Neuronal stem cell (in vitro differentiated cells): ENCODE data around the gene LDLRAD2.
"Not testable (repeated sequence)": the region's sequence is repeated elsewhere in the genome, so short reads cannot be mapped to it uniquely, and the experiment has no call there.

ENCODE experiments used
- DNase-seq: peaks from one replicate; pipeline ENCODE4 v3.0.0-alpha.2; 2013; ENCODE audit warnings: low spot score
- H2AFZ ChIP-seq: one replicate; pipeline ENCODE4 v1.6.1; 2013; ENCODE audit warnings: mild to moderate bottlenecking, low read length, inconsistent platforms
- H2AK5ac ChIP-seq: 2 replicates; pipeline ENCODE4 v1.6.1; 2013; ENCODE audit warnings: low read depth, mild to moderate bottlenecking, inconsistent platforms, low read length, moderate library complexity, mixed read lengths
- H2BK120ac ChIP-seq: 2 replicates; pipeline ENCODE4 v1.6.1; 2013; ENCODE audit warnings: low read depth, mild to moderate bottlenecking, inconsistent platforms, low read length, moderate library complexity, mixed read lengths
- H2BK12ac ChIP-seq: one replicate; pipeline ENCODE4 v1.6.1; 2013; ENCODE audit warnings: low read length, inconsistent platforms
- H2BK15ac ChIP-seq: 2 replicates; pipeline ENCODE4 v1.6.1; 2013; ENCODE audit warnings: mild to moderate bottlenecking, low read length, inconsistent platforms, mixed read lengths
- H2BK5ac ChIP-seq: one replicate; pipeline ENCODE4 v1.6.1; 2013; ENCODE audit warnings: inconsistent platforms, mild to moderate bottlenecking, low read length, moderate library complexity
- H3K14ac ChIP-seq: one replicate; pipeline ENCODE4 v1.6.1; 2013; ENCODE audit warnings: low read length, inconsistent platforms
- H3K18ac ChIP-seq: 2 replicates; pipeline ENCODE4 v1.6.1; 2013; ENCODE audit warnings: low read length, inconsistent platforms
- H3K23ac ChIP-seq: 2 replicates; pipeline ENCODE4 v1.6.1; 2013; ENCODE audit warnings: low read depth, mild to moderate bottlenecking, mixed read lengths, low read length, inconsistent platforms; ENCODE audit not compliant: poor library complexity
- H3K27ac ChIP-seq: replicated peaks from 3 replicates; pipeline ENCODE4 v1.5.1; 2013; ENCODE audit warnings: low read length, inconsistent platforms
- H3K27me3 ChIP-seq, 3 experiments: 2 replicates each; pipeline ENCODE4 v1.6.1; 2013; ENCODE audit warnings: low read length in 3 of 3, mild to moderate bottlenecking in 2 of 3, inconsistent platforms in 1 of 3, low read depth in 1 of 3, mixed read lengths in 1 of 3, moderate library complexity in 1 of 3; ENCODE audit not compliant: control insufficient read depth in 3 of 3, insufficient read depth in 3 of 3
- H3K36me3 ChIP-seq, 2 donors: replicated peaks in 1 of 2; 2 replicates each; pipeline ENCODE4 v1.6.1; 2013; ENCODE audit warnings: low read length in 2 of 2; ENCODE audit not compliant: control insufficient read depth in 2 of 2, insufficient read depth in 2 of 2
- H3K4ac ChIP-seq: 2 replicates; pipeline ENCODE4 v1.6.1; 2013; ENCODE audit warnings: inconsistent platforms, mild to moderate bottlenecking, low read length, moderate library complexity
- H3K4me1 ChIP-seq, 2 donors: 1 replicate in 1 of 2; 2 replicates in 1 of 2; pipeline ENCODE4 v1.6.1; 2013; ENCODE audit warnings: low read length in 2 of 2, low read depth in 1 of 2; ENCODE audit not compliant: control insufficient read depth in 2 of 2, insufficient read depth in 1 of 2
- H3K4me2 ChIP-seq: one replicate; pipeline ENCODE4 v1.6.1; 2013; ENCODE audit warnings: mild to moderate bottlenecking, low read length, inconsistent platforms; ENCODE audit not compliant: insufficient read depth, poor library complexity, severe bottlenecking
- H3K4me3 ChIP-seq, 2 donors: 2 replicates each; pipeline ENCODE4 v1.5.1; 2013; ENCODE audit warnings: low read length in 2 of 2, mild to moderate bottlenecking in 2 of 2, inconsistent platforms in 1 of 2, moderate library complexity in 1 of 2
- H3K79me1 ChIP-seq: one replicate; pipeline ENCODE4 v1.6.1; 2013; ENCODE audit warnings: low read depth, mild to moderate bottlenecking, inconsistent platforms, low read length, moderate library complexity
- H3K9ac ChIP-seq: one replicate; pipeline ENCODE4 v1.6.1; 2013; ENCODE audit warnings: mild to moderate bottlenecking, low read depth, low read length, inconsistent platforms; ENCODE audit not compliant: poor library complexity
- H3K9me3 ChIP-seq, 2 donors: replicated peaks in 1 of 2; 2 replicates each; pipeline versions ENCODE3 to v1.6.1; 2013; ENCODE audit warnings: low read length in 2 of 2, mild to moderate bottlenecking in 2 of 2, inconsistent platforms in 1 of 2, low read depth in 1 of 2, mixed read lengths in 1 of 2, moderate library complexity in 1 of 2; ENCODE audit not compliant: control insufficient read depth in 2 of 2, insufficient read depth in 1 of 2
- H4K8ac ChIP-seq: one replicate; pipeline ENCODE4 v1.6.1; 2013; ENCODE audit warnings: low read depth, mild to moderate bottlenecking, inconsistent platforms, low read length, moderate library complexity
- H4K91ac ChIP-seq: one replicate; pipeline ENCODE4 v1.6.1; 2013; ENCODE audit warnings: low read length, low read depth, mild to moderate bottlenecking, inconsistent platforms; ENCODE audit not compliant: poor library complexity
- WGBS, 2 donors: extraction: QIAGEN DNeasy Blood & Tissue Kit; methylation state at CpG; one replicate each; pipeline ENCODE4 v1.1.7; 2013; ENCODE audit warnings: missing lambda C conversion rate in 2 of 2, mixed read lengths in 1 of 2; ENCODE audit not compliant: insufficient read length in 2 of 2, insufficient replicate concordance in 1 of 2; ENCODE audit errors: extremely low coverage in 2 of 2; 5-methylcytosine and 5-hydroxymethylcytosine counted together

Gene LDLRAD2

GRCh38 chr1:21764615-21765423 is 47.2 kb upstream of the LDLRAD2 start:
- no peak overlapping the region for H3K9ac ChIP-seq
- no peak overlapping the region for H3K14ac ChIP-seq
- no peak overlapping the region for H2BK120ac ChIP-seq
- no CpG with 5 or more reads among the region's 13 CpGs for WGBS, 2 donors
- no peak overlapping the region for H3K4ac ChIP-seq
- no peaks in the 10 kb centered on the region for H3K9me3 ChIP-seq
- H3K36me3 ChIP-seq = peaks cover 0 to 5% of the 10 kb centered on the region in 2 donors
- peak; percentile 1 for DNase-seq
- no peak overlapping the region for H2BK12ac ChIP-seq
- no peak overlapping the region for H2BK15ac ChIP-seq
- H3K27ac ChIP-seq = no peak overlapping the region
- no peak overlapping the region for H3K4me3 ChIP-seq
- no peak overlapping the region for H3K4me2 ChIP-seq
- no peak overlapping the region for H3K18ac ChIP-seq
- H3K27me3 ChIP-seq = no peaks in the 10 kb centered on the region
- peaks cover 5% of the 10 kb centered on the region for H3K79me1 ChIP-seq
- peaks cover 2 to 3% of the 10 kb centered on the region in 2 donors for H3K4me1 ChIP-seq
- H4K8ac ChIP-seq = no peak overlapping the region
- no peak overlapping the region for H2AK5ac ChIP-seq
- H2AFZ ChIP-seq = no peak overlapping the region
- no peak overlapping the region for H4K91ac ChIP-seq
- no peak overlapping the region for H2BK5ac ChIP-seq
- H3K23ac ChIP-seq = no peak overlapping the region

- H3K9me3 ChIP-seq = no peaks in the 10 kb centered on the region
- H2AK5ac ChIP-seq = no peak overlapping the region
- H3K4me2 ChIP-seq = no peak overlapping the region
- no peak overlapping the region for H2BK5ac ChIP-seq
- H3K9ac ChIP-seq = no peak overlapping the region
- no CpG with 5 or more reads among the region's 4 CpGs for WGBS, 2 donors
- H3K36me3 ChIP-seq = peaks cover 0 to 5% of the 10 kb centered on the region in 2 donors
- no peak overlapping the region for H3K14ac ChIP-seq
- H3K27ac ChIP-seq = no peak overlapping the region
- H2BK15ac ChIP-seq = no peak overlapping the region
- H3K27me3 ChIP-seq = no peaks in the 10 kb centered on the region
- no peak overlapping the region for H4K8ac ChIP-seq
- no peak overlapping the region for H3K23ac ChIP-seq
- H3K4me1 ChIP-seq = peaks cover 2 to 3% of the 10 kb centered on the region in 2 donors
- no peak overlapping the region for H3K4me3 ChIP-seq
- H2BK12ac ChIP-seq = no peak overlapping the region
- peaks cover 5% of the 10 kb centered on the region for H3K79me1 ChIP-seq
- no peak overlapping the region for H3K18ac ChIP-seq
- no peak overlapping the region for H4K91ac ChIP-seq
- H3K4ac ChIP-seq = no peak overlapping the region
- no peak overlapping the region for H2AFZ ChIP-seq
- no peak overlapping the region for H2BK120ac ChIP-seq
- DNase-seq = no peak
Observed at GRCh38 chr1:21766210-21766609, 45.9 kb upstream of the LDLRAD2 start.

GRCh38 chr1:21767106-21767505 is 45.0 kb upstream of the LDLRAD2 start:
- not testable (repeated sequence) for H2BK12ac ChIP-seq, H4K8ac ChIP-seq, H3K14ac ChIP-seq, H2BK5ac ChIP-seq, H3K9ac ChIP-seq, DNase-seq, H3K36me3 ChIP-seq, H3K23ac ChIP-seq, H2BK120ac ChIP-seq, H3K9me3 ChIP-seq, H3K18ac ChIP-seq, H4K91ac ChIP-seq, H3K27ac ChIP-seq, H3K4me3 ChIP-seq, H3K4me1 ChIP-seq, H3K4ac ChIP-seq, H3K79me1 ChIP-seq, H3K4me2 ChIP-seq, H2AFZ ChIP-seq, H3K27me3 ChIP-seq, H2BK15ac ChIP-seq, H2AK5ac ChIP-seq
- WGBS, 2 donors = no CpG with 5 or more reads among the region's 8 CpGs

- Histone ChIP-seq H3K9ac (no peak overlapping the region), H3K4me1 (no peaks in the 10 kb centered on the region), H3K4me3 (no peak overlapping the region), H3K27me3 (no peaks in the 10 kb centered on the region), H2AFZ (no peak overlapping the region), H2BK5ac (no peak overlapping the region), H4K91ac (no peak overlapping the region), H3K4me2 (no peak overlapping the region), H3K9me3 (no peaks in the 10 kb centered on the region), H2AK5ac (no peak overlapping the region), H3K36me3 (peaks cover 0 to 5% of the 10 kb centered on the region in 2 donors), H3K18ac (no peak overlapping the region), H2BK15ac (no peak overlapping the region), H3K4ac (no peak overlapping the region), H3K23ac (no peak overlapping the region), H2BK120ac (no peak overlapping the region), H3K14ac (no peak overlapping the region), H3K27ac (no peak overlapping the region), H4K8ac (no peak overlapping the region), H3K79me1 (peaks cover 1% of the 10 kb centered on the region), H2BK12ac (no peak overlapping the region)
- DNase-seq = no peak
- no CpG with 5 or more reads among the region's 2 CpGs for WGBS, 2 donors
Observed at GRCh38 chr1:21770201-21770600, 41.9 kb upstream of the LDLRAD2 start.
